Testis (tissue), 2 donors: Measurements from ENCODE around the gene CDK4.

Source experiments
- CTCF ChIP-seq, 3 experiments: fragments of 450-650 bp in 2 of 3; fragments of 200-600 bp in 1 of 3; sonication (generic) in 1 of 3; IDR thresholded peaks; one replicate each; pipeline ENCODE4 v1.5.1; 2016 to 2019; ENCODE audit warnings: antibody characterized with exemption in 3 of 3, mild to moderate bottlenecking in 2 of 3, moderate library complexity in 1 of 3
- POLR2A ChIP-seq: fragments of 450-650 bp; IDR thresholded peaks from one replicate; pipeline ENCODE4 v1.6.1; 2017; ENCODE audit warnings: antibody characterized with exemption, mild to moderate bottlenecking, moderate library complexity

GRCh38 chr12:57754411-57755193 lies 2.5 kb upstream of the CDK4 start, which contains the start of gene MARCHF9:
- no peak for TF ChIP-seq CTCF (IDR thresholded peaks at IDR 0.05)
- no peak for TF ChIP-seq POLR2A
